Esophagus squamous epithelium (tissue), 5 donors: ENCODE measurements around the gene PDGFRB. TPM values are rescaled to one million over a fixed set of nuclear protein-coding genes. Genes with fewer than 3 reads are reported as not detected.

Source experiments
- DNase-seq: peaks from one replicate; lab custom pipeline; 2025; lab: John Stamatoyannopoulos, UW
- H3K27ac ChIP-seq, 4 donors: fragments of 200-600 bp; sonication (generic); one replicate each; pipeline ENCODE4 v1.5.1; 2016 to 2019; ENCODE audit warnings: mild to moderate bottlenecking in 1 of 4
- H3K27me3 ChIP-seq, 4 donors: fragments of 200-600 bp; sonication (generic); 1 replicate in 3 of 4; 2 replicates in 1 of 4; pipeline versions ENCODE4 v1.5.1 to v1.6.0; 2017 to 2021; ENCODE audit warnings: antibody characterized with exemption in 1 of 4
- H3K36me3 ChIP-seq, 3 donors: fragments of 200-600 bp; sonication (generic); one replicate each; pipeline ENCODE4 v1.5.1; 2016 to 2019
- H3K4me1 ChIP-seq, 3 donors: fragments of 200-600 bp; sonication (generic); one replicate each; pipeline ENCODE4 v1.5.1; 2017 to 2019
- H3K4me3 ChIP-seq, 4 donors: fragments of 200-600 bp; sonication (generic); 1 replicate in 3 of 4; 2 replicates in 1 of 4; pipeline ENCODE4 v1.5.1; 2016 to 2019; ENCODE audit warnings: mild to moderate bottlenecking in 2 of 4, moderate library complexity in 1 of 4
- H3K9me3 ChIP-seq, 3 donors: fragments of 200-600 bp; sonication (generic); one replicate each; pipeline ENCODE4 v1.5.1; 2016 to 2019
- POLR2A ChIP-seq, 4 donors: fragments of 450-650 bp; IDR thresholded peaks; one replicate each; pipeline ENCODE4 v1.6.1; 2017; ENCODE audit warnings: antibody characterized with exemption in 4 of 4, mild to moderate bottlenecking in 4 of 4, moderate library complexity in 3 of 4
- WGBS, 2 donors: methylation state at CpG; one replicate each; pipeline ENCODE4 v1.1.5; 2018; 5-methylcytosine and 5-hydroxymethylcytosine counted together
- intact Hi-C: fragments of 100-400 bp; cut with DNase I; formaldehyde crosslinking; loops from one replicate; pipeline ENCODE4 v1.15.0; 2022
- small RNA-seq, 4 donors: library from RNA; depleted of rRNA; stranded (forward); fragments of <200 nt; gene quantifications; one replicate each; pipeline ENCODE3, GENCODE V24; 2016
- total RNA-seq, 4 donors: library from RNA; depleted of rRNA; stranded (reverse); fragments of >200 nt; gene quantifications; one replicate each; pipeline ENCODE4 v1.1.0, GENCODE V29; 2016
- TF ChIP-seq, protein P1 (sequence below), 6 experiments: fragments of 450-650 bp in 4 of 6; fragments of 200-600 bp in 2 of 6; sonication (generic) in 2 of 6; IDR thresholded peaks; one replicate each; pipeline ENCODE4 v1.5.1; 2016 to 2019; ENCODE audit warnings: antibody characterized with exemption in 6 of 6, mild to moderate bottlenecking in 4 of 6, moderate library complexity in 4 of 6
- donor health status: DM: yes; HTN: yes; CAD: no.

PDGFRB gene
- total RNA-seq, 4 donors from 2014 or later, result 5.6 to 51.7 (median 31.0) TPM

DNA sequence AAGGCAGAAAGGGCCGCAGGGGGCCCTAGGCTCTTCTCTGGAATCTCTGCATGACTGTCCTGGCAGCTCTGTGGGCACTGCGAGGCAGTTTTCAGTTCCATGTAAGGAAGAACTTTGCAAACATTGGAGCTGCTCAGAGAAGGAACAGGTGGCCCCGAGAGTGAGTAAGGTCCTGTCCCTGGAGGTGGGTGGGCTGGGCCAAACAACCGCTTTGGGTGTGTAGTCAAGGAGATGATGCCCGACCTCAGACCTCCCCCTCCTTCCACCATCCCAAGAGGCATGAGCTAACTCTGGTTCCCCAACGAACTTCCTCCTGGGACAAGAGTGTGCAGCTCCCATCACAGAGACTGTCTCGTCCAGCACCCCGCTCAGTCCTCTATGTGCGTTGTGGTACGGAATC lies 89.8 kb downstream of the PDGFRB start:
- H3K4me3 ChIP-seq, result no peak overlapping the region
- H3K4me1 ChIP-seq, result peaks cover 0 to 5% (median 0%) of the 10 kb centered on the region in 3 donors
- DNase-seq, result no peak
- peaks cover 0 to 13% (median 0%) of the 10 kb centered on the region in 4 donors for H3K27me3 ChIP-seq
- no peaks in the 10 kb centered on the region for H3K9me3 ChIP-seq
- no peak for TF ChIP-seq POLR2A (IDR thresholded peaks at IDR 0.05)
- peak overlapping the region in 1 of 4 donors; percentile 69 for H3K27ac ChIP-seq
- H3K36me3 ChIP-seq, result no peaks in the 10 kb centered on the region
- intact Hi-C loops, result no loop called here
- 40 to 60% methylated on average over 4 to 7 of the region's 10 CpGs for WGBS, 2 donors

DNA sequence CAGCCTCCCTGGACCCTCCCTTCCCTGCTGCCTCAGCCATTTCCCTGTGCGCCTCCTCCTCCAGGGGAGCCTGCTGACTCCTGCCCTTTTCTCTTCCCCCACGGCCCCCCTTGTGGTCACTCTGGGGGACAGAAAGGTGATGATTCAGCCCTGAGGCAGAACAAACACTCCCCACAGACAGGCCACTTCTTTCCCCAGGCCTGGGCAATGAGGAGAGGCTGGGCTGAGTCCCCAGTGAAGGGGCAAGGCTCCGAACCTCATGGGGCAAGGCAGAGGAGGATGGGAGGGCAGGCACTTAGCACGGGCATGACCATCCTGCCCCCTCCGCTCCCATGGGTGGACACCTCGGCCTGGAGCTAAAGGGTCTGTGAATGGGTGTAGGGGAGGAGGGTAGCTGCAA lies 90.3 kb downstream of the PDGFRB start:
- peak overlapping the region in 2 of 4 donors; percentile 19 to 69 for H3K27ac ChIP-seq
- 70 to 73% methylated on average over 4 to 6 of the region's 6 CpGs for WGBS, 2 donors
- no peak for DNase-seq

DNA sequence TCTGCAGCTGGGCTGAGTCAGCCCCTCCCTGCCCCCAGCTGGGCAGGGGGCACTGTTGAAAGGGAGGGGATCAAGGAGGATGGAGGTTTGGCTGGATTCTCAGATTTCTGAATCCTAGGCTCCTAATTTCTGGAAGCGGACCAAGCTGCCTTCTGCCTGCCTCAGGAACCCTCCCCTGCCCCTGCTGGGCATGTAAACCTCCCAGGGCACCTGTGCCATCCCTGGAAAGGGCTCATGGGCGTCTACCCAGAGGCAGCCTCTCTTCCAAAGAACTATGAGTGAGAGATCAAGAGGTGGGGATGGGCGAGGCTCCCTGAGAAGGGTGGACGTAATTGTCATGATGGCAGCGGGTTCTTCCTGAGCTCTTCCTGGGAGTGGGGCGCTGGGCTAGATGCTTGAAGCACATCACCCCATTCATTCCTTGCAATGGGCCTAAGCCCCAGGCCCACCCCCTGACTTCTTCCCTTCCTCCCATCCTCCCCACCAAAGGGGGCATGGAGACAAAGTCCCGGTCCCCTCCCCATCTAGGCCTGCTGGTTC lies 90.9 kb downstream of the PDGFRB start:
- Histone ChIP-seq H3K4me1 (peaks cover 0 to 5% (median 0%) of the 10 kb centered on the region in 3 donors), H3K27ac (peak overlapping the region in 2 of 4 donors; percentile 19 to 69), H3K9me3 (no peaks in the 10 kb centered on the region), H3K36me3 (no peaks in the 10 kb centered on the region), H3K27me3 (peaks cover 0 to 13% (median 0%) of the 10 kb centered on the region in 4 donors), H3K4me3 (no peak overlapping the region)
- TF ChIP-seq, protein P1, sequence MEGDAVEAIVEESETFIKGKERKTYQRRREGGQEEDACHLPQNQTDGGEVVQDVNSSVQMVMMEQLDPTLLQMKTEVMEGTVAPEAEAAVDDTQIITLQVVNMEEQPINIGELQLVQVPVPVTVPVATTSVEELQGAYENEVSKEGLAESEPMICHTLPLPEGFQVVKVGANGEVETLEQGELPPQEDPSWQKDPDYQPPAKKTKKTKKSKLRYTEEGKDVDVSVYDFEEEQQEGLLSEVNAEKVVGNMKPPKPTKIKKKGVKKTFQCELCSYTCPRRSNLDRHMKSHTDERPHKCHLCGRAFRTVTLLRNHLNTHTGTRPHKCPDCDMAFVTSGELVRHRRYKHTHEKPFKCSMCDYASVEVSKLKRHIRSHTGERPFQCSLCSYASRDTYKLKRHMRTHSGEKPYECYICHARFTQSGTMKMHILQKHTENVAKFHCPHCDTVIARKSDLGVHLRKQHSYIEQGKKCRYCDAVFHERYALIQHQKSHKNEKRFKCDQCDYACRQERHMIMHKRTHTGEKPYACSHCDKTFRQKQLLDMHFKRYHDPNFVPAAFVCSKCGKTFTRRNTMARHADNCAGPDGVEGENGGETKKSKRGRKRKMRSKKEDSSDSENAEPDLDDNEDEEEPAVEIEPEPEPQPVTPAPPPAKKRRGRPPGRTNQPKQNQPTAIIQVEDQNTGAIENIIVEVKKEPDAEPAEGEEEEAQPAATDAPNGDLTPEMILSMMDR (IDR thresholded peaks at IDR 0.05), result no peak
- no peak for TF ChIP-seq POLR2A (IDR thresholded peaks at IDR 0.05)
- no peak for DNase-seq
- intact Hi-C loops, result no loop called here
- WGBS, 2 donors, result 70 to 90% methylated on average over 4 to 5 of the region's 7 CpGs

More for the DNA sequence above, 90.3 kb downstream of the PDGFRB start:
- no peak for TF ChIP-seq POLR2A (IDR thresholded peaks at IDR 0.05)
- TF ChIP-seq, protein P1 (IDR thresholded peaks at IDR 0.05), result no peak
- Histone ChIP-seq H3K9me3 (no peaks in the 10 kb centered on the region), H3K27me3 (peaks cover 0 to 13% (median 0%) of the 10 kb centered on the region in 4 donors), H3K4me1 (peaks cover 0 to 5% (median 0%) of the 10 kb centered on the region in 3 donors), H3K4me3 (no peak overlapping the region), H3K36me3 (no peaks in the 10 kb centered on the region)
- intact Hi-C loops, result no loop called here

Small RNA genes lying within 50 kb of the gene (small RNA-seq; reads per million reads assigned to genes)
- gene RF00019, result 0 reads per million in 4 donors

Other genes with a start within 250 kb of the PDGFRB start
- gene PDE6A, start 211.1 kb downstream of the PDGFRB start, total RNA-seq, result 1 to 10 TPM in 2 of 4 donors, under 1 TPM in 2; 0.04 to 3.8 (median 2.2) TPM
- gene SLC26A2, start 195.1 kb downstream of the PDGFRB start, total RNA-seq, result 10 to 100 TPM in 3 of 4 donors, 1 to 10 TPM in 1; 6.3 to 46.3 (median 29.6) TPM
- gene TIGD6, start 155.2 kb downstream of the PDGFRB start, total RNA-seq, result 1 to 10 TPM; 1.1 to 4.0 (median 1.4) TPM
- gene HMGXB3, start 155.1 kb downstream of the PDGFRB start, total RNA-seq, result 10 to 100 TPM; 12.4 to 26.3 (median 20.5) TPM
- 10 to 100 TPM in 2 of 4 donors, 1 to 10 TPM in 2; 4.3 to 38.7 (median 15.1) TPM for gene CSF1R, start 69.3 kb downstream of the PDGFRB start, total RNA-seq
- gene CDX1, start 10.9 kb upstream of the PDGFRB start, total RNA-seq, result not detected
- gene SLC6A7, start 34.2 kb upstream of the PDGFRB start, total RNA-seq, result not detected
- gene CAMK2A, start 133.9 kb upstream of the PDGFRB start, total RNA-seq, result under 1 TPM in 1 of 4 donors, not detected in 3; 0.04 TPM
- gene ARSI, start 147.1 kb upstream of the PDGFRB start, total RNA-seq, result 1 to 10 TPM; 2.1 to 7.2 (median 5.1) TPM
- gene TCOF1, start 201.9 kb upstream of the PDGFRB start, total RNA-seq, result 10 to 100 TPM; 18.2 to 41.4 (median 24.8) TPM